ENCODE data around the gene MMP24.
"Not testable (repeated sequence)": the region's sequence is repeated elsewhere in the genome, so short reads cannot be mapped to it uniquely, and the experiment has no call there.

Gene MMP24

DNA sequence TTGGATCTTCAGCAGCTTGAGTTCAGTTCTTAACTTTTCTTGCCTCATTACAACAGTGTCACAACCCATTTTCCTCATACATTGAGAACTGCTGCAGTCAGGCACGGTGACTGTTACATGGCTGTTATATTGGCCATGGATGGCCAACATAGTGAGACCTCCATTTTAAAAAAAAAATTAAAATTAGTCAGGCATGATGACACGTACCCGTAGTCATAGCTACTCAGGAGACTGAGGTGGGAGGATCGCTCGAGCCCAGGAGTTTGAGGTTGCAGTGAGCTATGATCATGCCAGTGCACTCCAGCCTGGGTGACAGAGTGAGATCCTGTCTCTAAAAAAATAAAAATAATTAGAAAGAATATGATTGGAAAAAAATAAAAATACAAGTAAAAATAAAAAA is 9.9 kb upstream of the MMP24 start:
- no peak for DNase-seq (ENCODE audit: low read depth, low spot score)

GRCh38 chr20:35223941-35224340 is 2.5 kb upstream of the MMP24 start:
- DNase-seq (ENCODE audit: low read depth, low spot score): no peak

GRCh38 chr20:35224536-35224935 is 2.0 kb upstream of the MMP24 start:
- DNase-seq (ENCODE audit: low read depth, low spot score): no peak

DNA sequence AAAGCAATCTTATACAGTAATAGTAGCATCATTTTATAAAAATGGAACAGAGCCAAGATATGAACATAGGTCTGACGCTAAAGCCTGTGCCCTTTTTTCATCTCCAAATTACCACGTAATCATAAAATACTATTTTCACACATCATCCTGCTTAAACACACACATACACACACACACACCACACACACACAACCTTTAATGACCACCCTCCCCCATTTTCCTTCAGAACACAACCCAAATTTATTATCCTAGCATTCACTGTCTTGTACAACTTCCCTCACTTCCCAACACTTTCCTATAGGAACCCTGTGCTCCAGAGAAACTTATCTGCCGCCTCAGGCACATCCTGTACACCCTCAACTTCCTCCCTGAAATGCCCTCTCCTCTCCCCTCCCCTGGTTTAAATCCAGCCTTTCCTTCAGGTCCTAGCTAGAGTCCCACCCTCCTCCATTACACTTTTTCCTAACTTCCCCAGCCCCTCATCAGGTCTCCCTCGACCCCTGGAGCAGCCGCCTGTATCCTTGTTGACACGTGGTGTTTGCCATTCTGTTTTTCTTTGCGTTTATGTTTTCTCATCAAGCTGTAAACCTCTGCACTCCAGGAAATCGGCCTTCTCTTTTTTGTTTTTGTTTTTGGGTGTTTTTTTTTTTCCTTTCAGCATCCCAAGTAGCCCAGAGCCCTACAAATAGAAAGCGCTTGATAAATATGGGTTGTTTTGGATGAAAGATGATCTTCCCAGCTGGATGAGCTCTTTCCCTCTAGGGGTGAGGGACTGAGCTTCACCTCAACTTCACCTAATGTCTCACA is 968 bp upstream of the MMP24 start:
- no peak for DNase-seq (ENCODE audit: low read depth, low spot score)

GRCh38 chr20:35226884-35227681 is 593 bp downstream of the MMP24 start:
- DNase-seq (ENCODE audit: low read depth, low spot score): no peak

- no peak for DNase-seq (ENCODE audit: low read depth, low spot score)
Observed at GRCh38 chr20:35232575-35232974, 6.1 kb downstream of the MMP24 start.

DNA sequence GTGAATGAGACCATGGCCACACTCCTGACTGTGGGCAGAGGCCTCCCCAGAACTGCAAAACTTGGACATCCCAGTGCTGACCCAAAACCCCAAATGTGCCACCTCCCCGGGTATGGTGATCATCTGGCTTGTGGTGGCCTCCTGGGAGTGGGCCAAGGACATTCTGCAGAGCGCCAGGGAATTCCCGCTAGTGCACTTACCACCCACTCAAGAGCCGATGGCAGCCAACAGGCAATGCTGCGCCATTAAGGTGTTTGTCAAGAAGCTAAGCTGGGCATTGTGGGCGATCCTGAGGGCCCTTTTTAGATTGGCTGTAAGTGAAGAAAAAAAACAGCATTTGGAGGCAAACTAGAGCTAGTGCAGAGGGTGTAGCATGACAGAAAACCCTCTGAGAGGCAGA is 9.4 kb downstream of the MMP24 start:
- DNase-seq (ENCODE audit: low read depth, low spot score): no peak

GRCh38 chr20:35237486-35237885 is 11.0 kb downstream of the MMP24 start:
- no peak for DNase-seq (ENCODE audit: low read depth, low spot score)

DNA sequence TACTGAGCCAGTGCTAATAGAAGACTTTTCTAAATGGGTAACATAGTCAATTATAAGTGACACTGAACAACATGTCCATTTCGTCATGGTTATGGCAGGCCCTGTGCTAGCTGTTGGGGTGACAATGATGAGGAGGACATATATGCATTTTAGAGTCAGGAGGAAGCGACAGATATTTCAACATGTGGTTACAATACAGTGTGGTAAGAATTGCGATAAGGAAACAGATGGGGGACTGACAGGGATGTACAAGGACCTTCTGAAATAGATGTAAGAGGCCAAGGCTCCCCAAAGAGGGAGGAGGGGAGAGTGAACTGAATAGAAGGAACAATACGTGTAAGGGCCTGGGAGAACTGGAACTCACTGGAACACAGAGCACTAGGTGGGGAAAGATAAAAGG is 11.7 kb downstream of the MMP24 start:
- DNase-seq (ENCODE audit: low read depth, low spot score): no peak

DNA sequence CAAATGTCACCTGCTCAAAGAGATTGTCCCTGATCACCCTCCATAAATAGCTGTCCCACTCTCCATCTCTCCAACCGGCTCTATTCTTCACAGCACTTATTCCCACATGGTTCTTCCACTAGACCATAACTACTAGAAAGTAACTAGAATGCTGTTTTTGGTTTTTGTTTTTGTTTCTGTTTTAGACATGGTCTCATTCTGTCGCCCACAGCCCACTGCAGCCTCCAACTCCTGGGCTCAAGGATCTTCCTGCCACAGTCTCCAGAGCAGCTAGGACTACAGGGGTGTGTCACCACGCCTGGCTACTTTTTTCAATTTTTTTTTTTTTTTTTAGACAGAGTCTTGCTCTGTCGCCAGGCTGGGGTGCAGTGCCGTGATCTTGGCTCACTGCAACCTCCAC is 12.2 kb downstream of the MMP24 start:
- no peak for DNase-seq (ENCODE audit: low read depth, low spot score)

- DNase-seq (ENCODE audit: low read depth, low spot score): no peak
Observed at GRCh38 chr20:35240083-35240810, 13.8 kb downstream of the MMP24 start.

GRCh38 chr20:35240811-35241293 is 14.4 kb downstream of the MMP24 start:
- DNase-seq (ENCODE audit: low read depth, low spot score): no peak

- DNase-seq (ENCODE audit: low read depth, low spot score): no peak
Observed at GRCh38 chr20:35243317-35243716, 16.8 kb downstream of the MMP24 start.

- no peak for DNase-seq (ENCODE audit: low read depth, low spot score)
Observed at GRCh38 chr20:35243986-35244385, 17.5 kb downstream of the MMP24 start.

- DNase-seq (ENCODE audit: low read depth, low spot score): no peak
Observed at GRCh38 chr20:35246723-35247122, 20.2 kb downstream of the MMP24 start.

GRCh38 chr20:35248641-35249475 is 22.4 kb downstream of the MMP24 start:
- DNase-seq (ENCODE audit: low read depth, low spot score): no peak

- DNase-seq (ENCODE audit: low read depth, low spot score): no peak
Observed at GRCh38 chr20:35251613-35251940, 25.1 kb downstream of the MMP24 start.

DNA sequence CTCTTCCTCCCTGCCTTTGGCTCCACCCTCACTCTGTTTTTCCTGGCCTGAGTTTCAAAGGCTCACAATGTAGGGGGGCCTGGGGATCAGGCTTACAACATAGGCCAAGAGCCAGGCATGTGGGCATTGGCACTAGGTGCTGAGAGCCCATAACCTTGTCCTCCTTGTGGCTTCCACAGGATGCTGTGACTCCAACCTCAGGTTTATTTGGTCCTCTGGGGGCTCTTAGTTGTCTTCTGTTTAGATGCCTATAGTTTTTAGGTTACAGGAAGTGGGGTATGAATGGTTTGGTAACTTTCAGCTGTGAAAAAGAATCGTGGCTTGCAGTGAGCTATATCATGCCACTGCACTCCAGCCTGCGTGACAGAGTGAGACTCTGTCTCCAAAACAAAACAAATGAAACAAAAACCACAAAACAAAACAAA is 25.6 kb downstream of the MMP24 start:
- DNase-seq (ENCODE audit: low read depth, low spot score): no peak

DNA sequence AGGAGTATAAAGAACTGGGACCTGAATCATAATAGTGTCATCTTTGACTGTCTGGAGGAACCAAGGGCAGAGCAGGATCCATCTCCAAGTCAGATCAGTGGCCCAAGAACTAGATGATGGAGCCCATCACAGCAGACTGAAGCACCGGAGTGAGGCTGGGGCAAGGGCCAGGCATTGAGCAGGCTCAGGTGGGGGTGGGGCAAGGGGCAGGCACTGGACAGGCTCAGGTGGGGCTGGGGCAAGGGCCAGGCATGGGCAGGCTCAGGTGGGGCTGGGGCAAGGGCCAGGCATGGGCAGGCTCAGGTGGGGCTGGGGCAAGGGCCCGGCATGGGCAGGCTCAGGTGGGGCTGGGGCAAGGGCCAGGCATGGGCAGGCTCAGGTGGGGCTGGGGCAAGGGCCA is 26.1 kb downstream of the MMP24 start:
- DNase-seq (ENCODE audit: low read depth, low spot score): not testable (repeated sequence)

GRCh38 chr20:35253010-35253409 is 26.5 kb downstream of the MMP24 start:
- no peak for DNase-seq (ENCODE audit: low read depth, low spot score)

DNA sequence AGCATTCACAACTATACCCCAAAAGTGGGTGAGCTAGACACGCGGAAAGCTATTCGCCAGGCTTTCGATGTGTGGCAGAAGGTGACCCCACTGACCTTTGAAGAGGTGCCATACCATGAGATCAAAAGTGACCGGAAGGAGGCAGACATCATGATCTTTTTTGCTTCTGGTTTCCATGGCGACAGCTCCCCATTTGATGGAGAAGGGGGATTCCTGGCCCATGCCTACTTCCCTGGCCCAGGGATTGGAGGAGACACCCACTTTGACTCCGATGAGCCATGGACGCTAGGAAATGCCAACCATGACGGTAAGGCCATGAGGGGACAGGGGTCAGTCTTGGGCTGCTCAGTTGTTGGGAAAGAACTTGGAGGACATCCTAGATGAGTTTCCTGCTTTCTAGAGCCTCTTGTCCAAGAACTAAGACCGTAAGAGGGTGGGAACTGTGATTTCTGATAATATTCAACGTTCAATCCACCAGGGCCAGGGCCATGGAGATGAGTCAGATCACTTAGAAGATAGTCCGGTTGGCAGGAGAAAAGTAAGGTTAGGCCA is 28.0 kb downstream of the MMP24 start:
- DNase-seq (ENCODE audit: low read depth, low spot score): no peak
